GM21390 (cell line): ENCODE data around the gene GNLY.
A peak's percentile ranks its signal among the peaks of the same experiment; 100 is the strongest.

Experiments used
- ATAC-seq: cut with Tn5 transposase; IDR thresholded peaks from one replicate; pipeline ENCODE4 v1.9.1; 2021; ENCODE audit not compliant: unreplicated experiment

The GNLY gene

DNA sequence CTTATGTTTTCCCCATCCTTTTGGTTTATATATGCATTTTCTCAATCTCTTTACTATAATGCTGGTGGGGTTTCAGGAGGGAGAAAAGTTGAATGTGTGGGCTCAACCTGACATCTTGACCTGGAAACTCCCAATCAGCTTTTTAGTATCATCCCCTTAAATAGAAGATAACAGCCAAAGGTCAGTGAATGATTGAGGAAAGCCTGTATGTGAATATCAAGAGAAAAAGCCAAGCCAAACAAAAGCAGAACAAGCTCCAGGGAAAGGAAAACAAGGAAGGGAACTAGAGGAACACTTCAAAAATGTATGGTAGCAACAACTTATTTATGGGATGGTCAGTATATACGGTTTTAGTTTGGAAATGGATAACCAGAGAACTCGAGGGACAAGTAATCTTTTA lies 31.3 kb downstream of the GNLY start:
- no peak for ATAC-seq

- no peak for ATAC-seq
Measured at GRCh38 chr2:85727798-85728197, 33.6 kb downstream of the GNLY start.

DNA sequence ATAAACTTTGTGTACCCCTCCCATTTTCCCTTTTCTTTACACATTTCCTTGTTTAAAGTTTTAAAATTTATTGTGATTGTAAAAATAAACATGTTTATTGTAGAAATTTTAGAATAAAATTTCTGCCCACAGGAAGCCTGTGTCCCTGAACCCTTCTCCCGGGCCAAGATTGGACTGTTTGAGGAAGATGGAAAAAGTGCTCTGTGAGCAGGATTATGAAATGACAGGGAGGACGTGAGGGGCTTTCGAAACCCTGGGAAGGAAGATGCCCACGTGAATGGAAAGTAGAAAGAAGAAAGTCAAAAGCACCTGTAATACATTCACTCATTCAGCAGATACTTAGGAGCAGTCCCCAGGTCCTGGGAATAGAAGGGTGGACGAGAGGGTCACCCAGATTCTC lies 34.2 kb downstream of the GNLY start:
- ATAC-seq = no peak

- ATAC-seq = peak; percentile 69
Measured at GRCh38 chr2:85728883-85729824, 35.0 kb downstream of the GNLY start.

GRCh38 chr2:85729825-85730510 lies 35.8 kb downstream of the GNLY start:
- no peak for ATAC-seq

- no peak for ATAC-seq
Measured at GRCh38 chr2:85730686-85731230, 36.6 kb downstream of the GNLY start.

GRCh38 chr2:85731606-85732005 lies 37.4 kb downstream of the GNLY start:
- no peak for ATAC-seq

- ATAC-seq = no peak
Measured at GRCh38 chr2:85732467-85733120, 38.4 kb downstream of the GNLY start.

- ATAC-seq = no peak
Measured at GRCh38 chr2:85733121-85733960, 39.2 kb downstream of the GNLY start.

- no peak for ATAC-seq
Measured at GRCh38 chr2:85734015-85734414, 39.9 kb downstream of the GNLY start.

- no peak for ATAC-seq
Measured at GRCh38 chr2:85734942-85735608, 40.9 kb downstream of the GNLY start.

DNA sequence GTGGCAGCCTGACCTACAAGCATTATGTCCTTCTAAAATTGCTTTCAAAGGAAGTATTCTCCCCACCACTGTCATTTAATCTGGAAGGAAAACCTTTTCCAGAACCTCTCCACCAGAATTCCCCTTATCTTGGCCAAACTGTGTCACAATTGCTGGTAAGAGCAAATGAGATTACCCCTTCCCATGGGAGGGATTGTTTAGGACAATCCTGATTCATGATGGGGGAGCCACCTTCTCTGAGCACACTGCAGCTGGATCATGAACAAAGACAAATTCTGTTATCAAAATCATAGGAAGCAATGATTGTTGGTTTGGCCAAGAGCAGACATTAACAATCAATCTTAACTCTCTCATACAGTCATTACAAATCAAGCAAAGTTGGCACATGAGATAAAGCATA lies 41.5 kb downstream of the GNLY start:
- ATAC-seq = no peak

- no peak for ATAC-seq
Measured at GRCh38 chr2:85736456-85737355, 42.5 kb downstream of the GNLY start.

DNA sequence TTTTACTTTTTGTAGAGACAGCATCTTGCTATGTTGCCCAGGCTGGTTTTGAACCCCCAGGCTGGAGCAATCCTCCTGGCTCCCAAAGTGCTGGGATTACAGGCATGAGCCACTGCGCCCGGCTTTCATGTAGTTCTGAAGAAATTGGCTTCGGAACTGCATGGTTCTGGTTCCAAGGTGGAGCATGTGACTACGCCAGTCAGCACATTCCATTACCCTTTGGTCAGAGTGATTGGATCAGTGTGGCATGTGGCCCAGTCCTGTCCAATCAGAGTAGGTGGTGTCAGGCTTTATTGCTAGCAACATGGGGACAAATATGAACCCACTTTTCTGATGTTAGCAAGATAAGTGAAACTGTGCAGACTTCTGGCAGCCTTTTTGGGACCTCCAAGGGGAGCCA lies 43.3 kb downstream of the GNLY start:
- ATAC-seq = no peak

GRCh38 chr2:85737961-85738360 lies 43.8 kb downstream of the GNLY start:
- no peak for ATAC-seq

- ATAC-seq = no peak
Measured at GRCh38 chr2:85740193-85740592, 46.0 kb downstream of the GNLY start.

GRCh38 chr2:85741211-85741832 lies 47.2 kb downstream of the GNLY start:
- ATAC-seq = no peak

- no peak for ATAC-seq
Measured at GRCh38 chr2:85741833-85742455, 47.8 kb downstream of the GNLY start.
